CD14-positive monocyte (primary cell): Measurements from ENCODE around the gene USP34. TPM values are rescaled to one million over a fixed set of nuclear protein-coding genes. Genes with fewer than 3 reads are reported as not detected.
"Not testable (repeated sequence)": the region's sequence is repeated elsewhere in the genome, so short reads cannot be mapped to it uniquely, and the experiment has no call there.

ENCODE experiments used
- DNase-seq, 3 donors: peaks; one replicate each; pipeline ENCODE4 v3.0.0-alpha.2; 2011 to 2022
- H2AFZ ChIP-seq: 2 replicates; pipeline ENCODE4 v1.6.0; 2012; ENCODE audit warnings: mild to moderate bottlenecking, low read depth, low read length, inconsistent platforms; ENCODE audit not compliant: insufficient read depth, poor library complexity, severe bottlenecking
- H3K27ac ChIP-seq, 2 donors: 1 replicate in 1 of 2; 2 replicates in 1 of 2; pipeline ENCODE4 v1.5.1; 2012 to 2013; ENCODE audit warnings: low read length in 2 of 2, control low read depth in 1 of 2, inconsistent platforms in 1 of 2, low read depth in 1 of 2, mild to moderate bottlenecking in 1 of 2
- H3K27me3 ChIP-seq, 2 donors: one replicate each; pipeline versions ENCODE4 v1.6.0 to v1.6.1; 2011 to 2013; ENCODE audit warnings: low read length in 2 of 2; ENCODE audit not compliant: control insufficient read depth in 2 of 2, insufficient read depth in 2 of 2
- H3K36me3 ChIP-seq, 2 donors: replicated peaks in 1 of 2; 1 replicate in 1 of 2; 2 replicates in 1 of 2; pipeline versions ENCODE4 v1.5.1 to v1.6.1; 2012 to 2013; ENCODE audit warnings: low read length in 2 of 2, control low read depth in 1 of 2, inconsistent platforms in 1 of 2, mild to moderate bottlenecking in 1 of 2; ENCODE audit not compliant: insufficient read depth in 2 of 2, control insufficient read depth in 1 of 2
- H3K4me1 ChIP-seq, 2 donors: 1 replicate in 1 of 2; 2 replicates in 1 of 2; pipeline versions ENCODE4 v1.5.1 to v1.6.1; 2012 to 2013; ENCODE audit warnings: low read length in 2 of 2, control low read depth in 1 of 2, inconsistent platforms in 1 of 2, mild to moderate bottlenecking in 1 of 2, moderate library complexity in 1 of 2; ENCODE audit not compliant: insufficient read depth in 2 of 2, control insufficient read depth in 1 of 2
- H3K4me2 ChIP-seq: replicated peaks from 2 replicates; pipeline ENCODE3; 2012; ENCODE audit warnings: low read length, moderate library complexity, mild to moderate bottlenecking; ENCODE audit not compliant: poor library complexity, severe bottlenecking; ENCODE audit errors: extremely low read depth
- H3K4me3 ChIP-seq, 3 experiments: fragments of 200-600 bp in 1 of 3; sonication (generic) in 1 of 3; replicated peaks in 1 of 3; 1 replicate in 2 of 3; 2 replicates in 1 of 3; pipeline ENCODE4 v1.5.1; 2011 to 2013; ENCODE audit warnings: low read length in 3 of 3, mild to moderate bottlenecking in 3 of 3, control low read depth in 2 of 3, low read depth in 2 of 3, inconsistent platforms in 1 of 3, moderate library complexity in 1 of 3
- H3K79me2 ChIP-seq: 2 replicates; pipeline ENCODE4 v1.6.0; 2012; ENCODE audit warnings: mild to moderate bottlenecking, control low read depth, inconsistent platforms, low read length, moderate library complexity; ENCODE audit not compliant: insufficient read depth
- H3K9ac ChIP-seq: 2 replicates; pipeline ENCODE4 v1.6.0; 2017; ENCODE audit warnings: low read length, mild to moderate bottlenecking; ENCODE audit not compliant: insufficient read depth, poor library complexity, severe bottlenecking
- H3K9me3 ChIP-seq, 2 donors: replicated peaks in 1 of 2; 1 replicate in 1 of 2; 2 replicates in 1 of 2; pipeline versions ENCODE4 v1.5.1 to v1.6.1; 2012 to 2013; ENCODE audit warnings: low read length in 2 of 2, control low read depth in 1 of 2; ENCODE audit not compliant: control insufficient read depth in 1 of 2, insufficient read depth in 1 of 2
- H4K20me1 ChIP-seq: 2 replicates; pipeline ENCODE4 v1.6.0; 2012; ENCODE audit warnings: mild to moderate bottlenecking, low read length, control low read depth, moderate library complexity; ENCODE audit not compliant: insufficient read depth
- H3K27ac Mint-ChIP-seq, 7 donors: one replicate each; pipeline ENCODE4 v1.8.0; 2020; ENCODE audit warnings: mild to moderate bottlenecking in 7 of 7, mixed read lengths in 7 of 7, moderate library complexity in 6 of 7, inconsistent platforms in 2 of 7
- H3K27me3 Mint-ChIP-seq, 3 donors: one replicate each; pipeline ENCODE4 v1.8.0; 2021 to 2022; ENCODE audit warnings: low read depth in 3 of 3, mild to moderate bottlenecking in 3 of 3, mixed read lengths in 3 of 3, moderate library complexity in 3 of 3, inconsistent platforms in 1 of 3
- H3K36me3 Mint-ChIP-seq, 2 donors: one replicate each; pipeline ENCODE4 v1.8.0; 2020; ENCODE audit warnings: mixed read lengths in 2 of 2, inconsistent platforms in 1 of 2, mild to moderate bottlenecking in 1 of 2
- H3K4me1 Mint-ChIP-seq: one replicate; pipeline ENCODE4 v1.8.0; 2020; ENCODE audit warnings: mild to moderate bottlenecking, mixed read lengths
- H3K4me3 Mint-ChIP-seq, 2 donors: one replicate each; pipeline ENCODE4 v1.8.0; 2020; ENCODE audit warnings: mild to moderate bottlenecking in 2 of 2, mixed read lengths in 2 of 2, moderate library complexity in 1 of 2
- H3K9me3 Mint-ChIP-seq, 7 donors: one replicate each; pipeline ENCODE4 v1.8.0; 2020 to 2022; ENCODE audit warnings: mixed read lengths in 7 of 7, mild to moderate bottlenecking in 6 of 7, moderate library complexity in 6 of 7, inconsistent platforms in 2 of 7
- CTCF ChIP-seq: fragments of 200-600 bp; IDR thresholded peaks from one replicate; pipeline ENCODE4 v1.8.0; 2022; ENCODE audit warnings: antibody characterized with exemption, mild to moderate bottlenecking
- WGBS: methylation state at CpG from one replicate; pipeline ENCODE4 v1.1.5; 2013; ENCODE audit warnings: missing lambda C conversion rate; ENCODE audit not compliant: insufficient coverage; 5-methylcytosine and 5-hydroxymethylcytosine counted together
- intact Hi-C, 2 donors: fragments of 100-400 bp; cut with micrococcal nuclease; formaldehyde crosslinking; loops; one replicate each; pipeline versions ENCODE4 v1.15.0 to v1.15.1; 2023
- polyA plus RNA-seq, 3 donors: library from polyadenylated mRNA; depleted of rRNA in 1 of 3; unstranded in 2 of 3; stranded (reverse) in 1 of 3; fragments of 300-500 nt in 2 of 3; fragments of >200 nt in 1 of 3; fragmentation: Illumina TruSeq in 2 of 3; gene quantifications; 1 replicate in 2 of 3; 2 replicates in 1 of 3; pipeline ENCODE4 v1.2.3, GENCODE V29; 2012 to 2021

The USP34 gene
- polyA plus RNA-seq, 3 donors, result 2.8 to 47.2 (median 5.9) TPM

- peaks cover 21 to 32% of the 10 kb centered on the region in 2 donors for H3K4me1 ChIP-seq
- no peak for DNase-seq
- intact Hi-C loops, result loop anchor here (2.0 to 5.0 kb wide), 4 partner anchors 42 to 69 kb away; partner anchors contain the start of gene XPO1 (in 2 of the 2)
- H3K4me2 ChIP-seq, result peak overlapping the region; percentile 79
- H3K9me3 ChIP-seq, result no peaks in the 10 kb centered on the region
- peak overlapping the region; percentile 84 to 96 for H3K27ac ChIP-seq
- no peaks in the 10 kb centered on the region for H3K36me3 ChIP-seq
- Mint-ChIP-seq H3K27ac (peak overlapping the region; percentile 88 to 98 (median 96)), H3K27me3 (peaks cover 0 to 2% (median 0%) of the 10 kb centered on the region in 3 donors), H3K36me3 (peaks cover 0 to 11% of the 10 kb centered on the region in 2 donors), H3K9me3 (no peaks in the 10 kb centered on the region), H3K4me3 (peak overlapping the region; percentile 94 to 95), H3K4me1 (peaks cover 30% of the 10 kb centered on the region)
- no peak for TF ChIP-seq CTCF
- H4K20me1 ChIP-seq, result peaks cover 32% of the 10 kb centered on the region
- peaks cover 79% of the 10 kb centered on the region for H3K79me2 ChIP-seq
- no CpG with 5 or more reads among the region's 8 CpGs for WGBS
- no peaks in the 10 kb centered on the region for H3K27me3 ChIP-seq
- H2AFZ ChIP-seq, result peak overlapping the region; percentile 76
- H3K4me3 ChIP-seq, result peak overlapping the region; percentile 84 to 95 (median 91)
- peak overlapping the region; percentile 98 for H3K9ac ChIP-seq
Observed at GRCh38 chr2:61469424-61470121, 1.3 kb downstream of the USP34 start.

DNA sequence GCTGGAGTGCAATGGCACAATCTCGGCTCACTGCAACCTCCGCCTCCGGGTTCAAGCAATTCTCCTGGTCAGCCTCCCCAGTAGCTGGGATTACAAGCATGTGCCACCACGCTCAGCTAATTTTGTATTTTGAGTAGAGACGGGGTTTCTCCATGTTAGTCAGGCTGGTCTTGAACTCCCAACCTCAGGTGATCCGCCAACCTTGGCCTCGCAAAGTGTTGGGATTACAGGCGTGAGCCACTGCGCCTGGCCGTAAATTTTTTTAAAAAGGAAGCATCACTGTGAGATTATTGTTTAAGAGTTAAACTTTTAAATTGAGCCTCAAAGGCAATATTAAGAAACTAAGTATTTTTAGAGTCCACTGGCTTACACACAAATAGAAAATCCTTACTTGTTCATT lies 2.7 kb downstream of the USP34 start:
- WGBS, result 95% methylated on average over 6 of the region's 10 CpGs
- H3K9me3 ChIP-seq, H3K27ac ChIP-seq, H3K4me3 ChIP-seq, H2AFZ ChIP-seq, H3K9ac ChIP-seq, intact Hi-C loops, H3K4me3 Mint-ChIP-seq, H3K4me2 ChIP-seq, H3K27me3 ChIP-seq, H3K36me3 ChIP-seq, H3K9me3 Mint-ChIP-seq, DNase-seq, H3K27me3 Mint-ChIP-seq: not testable (repeated sequence)
- H3K36me3 Mint-ChIP-seq, result peaks cover 0 to 11% of the 10 kb centered on the region in 2 donors
- Histone ChIP-seq H3K79me2 (peaks cover 87% of the 10 kb centered on the region), H3K4me1 (peaks cover 21 to 32% of the 10 kb centered on the region in 2 donors), H4K20me1 (peaks cover 45% of the 10 kb centered on the region)
- H3K27ac Mint-ChIP-seq, result peak overlapping the region in 2 of 7 donors; percentile 30 to 41
- peaks cover 37% of the 10 kb centered on the region for H3K4me1 Mint-ChIP-seq
